Chondrocyte (in vitro differentiated cells): ENCODE data around the gene NDUFS4. TPM values are rescaled to one million over a fixed set of nuclear protein-coding genes. Genes with fewer than 3 reads are reported as not detected.

Experiments used
- DNase-seq: peaks from one replicate; pipeline ENCODE4 v3.0.0; 2021; ENCODE audit warnings: mixed read lengths, low spot score
- H3K27ac Mint-ChIP-seq: one replicate; pipeline ENCODE4 v1.8.0; 2021; ENCODE audit warnings: mild to moderate bottlenecking, moderate library complexity, mixed read lengths; ENCODE audit not compliant: unreplicated experiment
- H3K27me3 Mint-ChIP-seq: 2 replicates; pipeline ENCODE4 v1.8.0; 2021; ENCODE audit warnings: low read depth, mixed read lengths
- H3K36me3 Mint-ChIP-seq: 2 replicates; pipeline ENCODE4 v1.8.0; 2021; ENCODE audit warnings: low read depth, mixed read lengths
- H3K4me1 Mint-ChIP-seq: 2 replicates; pipeline ENCODE4 v1.8.0; 2021; ENCODE audit warnings: low read depth, mild to moderate bottlenecking, mixed read lengths
- H3K4me3 Mint-ChIP-seq: one replicate; pipeline ENCODE4 v1.8.0; 2021; ENCODE audit warnings: mild to moderate bottlenecking, moderate library complexity, mixed read lengths; ENCODE audit not compliant: unreplicated experiment
- H3K9me3 Mint-ChIP-seq: 2 replicates; pipeline ENCODE4 v1.8.0; 2021; ENCODE audit warnings: low read depth, mixed read lengths
- CTCF ChIP-seq: fragments of 200-600 bp; sonication (generic); IDR thresholded peaks from 2 replicates; pipeline ENCODE4 v1.5.0; 2021; ENCODE audit warnings: antibody characterized with exemption, mild to moderate bottlenecking, moderate library complexity
- total RNA-seq: library from RNA; stranded (reverse); gene quantifications from 3 replicates; pipeline ENCODE4 v1.2.1, GENCODE V29; 2021

NDUFS4 gene
- total RNA-seq, 1 donor from 2014 or later = 66.9 TPM

- TF ChIP-seq CTCF = no peak
- H3K36me3 Mint-ChIP-seq = no peaks in the 10 kb centered on the region
- H3K27ac Mint-ChIP-seq = no peak overlapping the region
These were observed 18.4 kb downstream of the NDUFS4 start for GRCh38 chr5:53578854-53579253.

GRCh38 chr5:53580547-53580946 lies 20.1 kb downstream of the NDUFS4 start:
- Mint-ChIP-seq H3K36me3 (no peaks in the 10 kb centered on the region), H3K4me1 (no peaks in the 10 kb centered on the region), H3K27ac (no peak overlapping the region), H3K27me3 (no peaks in the 10 kb centered on the region), H3K4me3 (no peak overlapping the region), H3K9me3 (no peaks in the 10 kb centered on the region)
- no peak for TF ChIP-seq CTCF
- DNase-seq = no peak

More at GRCh38 chr5:53578854-53579253, 18.4 kb downstream of the NDUFS4 start:
- H3K27me3 Mint-ChIP-seq = no peaks in the 10 kb centered on the region
- H3K4me3 Mint-ChIP-seq = no peak overlapping the region
- no peak for DNase-seq
- no peaks in the 10 kb centered on the region for H3K4me1 Mint-ChIP-seq
- no peaks in the 10 kb centered on the region for H3K9me3 Mint-ChIP-seq

- TF ChIP-seq CTCF = no peak
- no peak overlapping the region for H3K27ac Mint-ChIP-seq
- H3K27me3 Mint-ChIP-seq = no peaks in the 10 kb centered on the region
- no peak for DNase-seq
- no peaks in the 10 kb centered on the region for H3K9me3 Mint-ChIP-seq
- H3K36me3 Mint-ChIP-seq = no peaks in the 10 kb centered on the region
- no peak overlapping the region for H3K4me3 Mint-ChIP-seq
- H3K4me1 Mint-ChIP-seq = no peaks in the 10 kb centered on the region
These were observed 21.8 kb downstream of the NDUFS4 start for GRCh38 chr5:53582225-53582624.

- H3K4me1 Mint-ChIP-seq = no peaks in the 10 kb centered on the region
- no peaks in the 10 kb centered on the region for H3K9me3 Mint-ChIP-seq
- no peak for DNase-seq
- no peaks in the 10 kb centered on the region for H3K27me3 Mint-ChIP-seq
- H3K36me3 Mint-ChIP-seq = no peaks in the 10 kb centered on the region
- H3K4me3 Mint-ChIP-seq = no peak overlapping the region
- no peak overlapping the region for H3K27ac Mint-ChIP-seq
- TF ChIP-seq CTCF = no peak
These were observed 30.3 kb downstream of the NDUFS4 start for GRCh38 chr5:53590759-53591158.

- no peaks in the 10 kb centered on the region for H3K27me3 Mint-ChIP-seq
- no peak overlapping the region for H3K27ac Mint-ChIP-seq
- peaks cover under 1% of the 10 kb centered on the region for H3K9me3 Mint-ChIP-seq
- H3K36me3 Mint-ChIP-seq = no peaks in the 10 kb centered on the region
- no peak for DNase-seq
- no peak for TF ChIP-seq CTCF
- H3K4me1 Mint-ChIP-seq = peaks cover 4% of the 10 kb centered on the region
- no peak overlapping the region for H3K4me3 Mint-ChIP-seq
These were observed 34.0 kb downstream of the NDUFS4 start for GRCh38 chr5:53594419-53594818.
